Suprapubic skin (tissue), 4 donors: ENCODE data around the gene KCNJ16. TPM values are rescaled to one million over a fixed set of nuclear protein-coding genes. Genes with fewer than 3 reads are reported as not detected.

Experiments
- DNase-seq, 2 donors: peaks; one replicate each; pipeline ENCODE4 v3.0.0-alpha.2; 2019; ENCODE audit warnings: low spot score in 2 of 2
- H3K27ac ChIP-seq: fragments of 200-600 bp; sonication (generic); one replicate; pipeline ENCODE4 v1.5.1; 2019
- H3K27me3 ChIP-seq: fragments of 200-600 bp; sonication (generic); one replicate; pipeline ENCODE4 v1.5.1; 2019
- H3K36me3 ChIP-seq: fragments of 200-600 bp; sonication (generic); one replicate; pipeline ENCODE4 v1.5.1; 2019
- H3K4me1 ChIP-seq: fragments of 200-600 bp; sonication (generic); one replicate; pipeline ENCODE4 v1.5.1; 2019
- H3K4me3 ChIP-seq: fragments of 200-600 bp; sonication (generic); one replicate; pipeline ENCODE4 v1.5.1; 2019; ENCODE audit warnings: mild to moderate bottlenecking
- H3K9me3 ChIP-seq: fragments of 200-600 bp; sonication (generic); one replicate; pipeline ENCODE4 v1.5.1; 2019
- EP300 ChIP-seq: sonication (generic); formaldehyde crosslinking; IDR thresholded peaks from one replicate; pipeline ENCODE4 v1.6.1; 2017; ENCODE audit warnings: antibody characterized with exemption
- POLR2A ChIP-seq, 2 donors: fragments of 450-650 bp; IDR thresholded peaks; one replicate each; pipeline ENCODE4 v1.6.1; 2017; ENCODE audit warnings: antibody characterized with exemption in 2 of 2, mild to moderate bottlenecking in 2 of 2, moderate library complexity in 2 of 2
- POLR2AphosphoS5 ChIP-seq, 3 donors: sonication (generic); formaldehyde crosslinking; IDR thresholded peaks; one replicate each; pipeline ENCODE4 v1.6.1; 2017; ENCODE audit warnings: antibody characterized with exemption in 3 of 3
- whole genome bisulfite sequencing: methylation state at CpG from one replicate; pipeline ENCODE4 v1.1.5; 2018; 5-methylcytosine and 5-hydroxymethylcytosine counted together
- total RNA-seq, 4 donors: library from RNA; depleted of rRNA; stranded (reverse); fragments of >200 nt; gene quantifications; one replicate each; pipeline ENCODE4 v1.1.0, GENCODE V29; 2016
- TF ChIP-seq, protein P1 (sequence below), 2 donors: fragments of 200-600 bp in 1 of 2; fragments of 450-650 bp in 1 of 2; sonication (generic) in 1 of 2; IDR thresholded peaks; one replicate each; pipeline ENCODE4 v1.5.1; 2016 to 2019; ENCODE audit warnings: antibody characterized with exemption in 2 of 2, mild to moderate bottlenecking in 1 of 2, moderate library complexity in 1 of 2

KCNJ16 gene
- total RNA-seq, 4 donors from 2014 or later: not detected

DNA sequence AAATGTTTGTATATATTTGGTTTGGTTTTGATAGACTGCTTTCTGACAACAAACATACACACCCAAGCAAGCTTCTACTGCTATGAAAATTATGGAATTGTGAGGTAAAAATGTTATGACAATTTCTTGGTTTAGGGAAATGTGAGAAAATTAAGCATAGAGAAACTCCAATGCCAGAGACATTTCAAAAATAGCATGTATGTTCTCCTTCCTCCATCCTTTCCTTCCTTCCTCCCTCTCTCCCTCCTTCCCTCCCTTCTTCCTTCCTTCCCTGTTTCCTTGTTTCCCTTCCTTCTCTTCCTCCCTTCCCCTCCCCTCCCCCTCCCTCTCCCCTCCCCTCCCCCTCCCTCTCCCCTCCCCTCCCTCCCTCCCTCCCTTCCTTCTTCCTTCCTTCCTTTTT lies 109.2 kb downstream of the KCNJ16 start:
- H3K27me3 ChIP-seq: no peaks in the 10 kb centered on the region
- H3K36me3 ChIP-seq: no peaks in the 10 kb centered on the region
- peaks cover 25% of the 10 kb centered on the region for H3K4me1 ChIP-seq
- H3K27ac ChIP-seq: no peak overlapping the region
- no peak for DNase-seq
- H3K9me3 ChIP-seq: no peaks in the 10 kb centered on the region
- no peak overlapping the region for H3K4me3 ChIP-seq
- TF ChIP-seq, protein P1, sequence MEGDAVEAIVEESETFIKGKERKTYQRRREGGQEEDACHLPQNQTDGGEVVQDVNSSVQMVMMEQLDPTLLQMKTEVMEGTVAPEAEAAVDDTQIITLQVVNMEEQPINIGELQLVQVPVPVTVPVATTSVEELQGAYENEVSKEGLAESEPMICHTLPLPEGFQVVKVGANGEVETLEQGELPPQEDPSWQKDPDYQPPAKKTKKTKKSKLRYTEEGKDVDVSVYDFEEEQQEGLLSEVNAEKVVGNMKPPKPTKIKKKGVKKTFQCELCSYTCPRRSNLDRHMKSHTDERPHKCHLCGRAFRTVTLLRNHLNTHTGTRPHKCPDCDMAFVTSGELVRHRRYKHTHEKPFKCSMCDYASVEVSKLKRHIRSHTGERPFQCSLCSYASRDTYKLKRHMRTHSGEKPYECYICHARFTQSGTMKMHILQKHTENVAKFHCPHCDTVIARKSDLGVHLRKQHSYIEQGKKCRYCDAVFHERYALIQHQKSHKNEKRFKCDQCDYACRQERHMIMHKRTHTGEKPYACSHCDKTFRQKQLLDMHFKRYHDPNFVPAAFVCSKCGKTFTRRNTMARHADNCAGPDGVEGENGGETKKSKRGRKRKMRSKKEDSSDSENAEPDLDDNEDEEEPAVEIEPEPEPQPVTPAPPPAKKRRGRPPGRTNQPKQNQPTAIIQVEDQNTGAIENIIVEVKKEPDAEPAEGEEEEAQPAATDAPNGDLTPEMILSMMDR (IDR thresholded peaks at IDR 0.05): no peak
- TF ChIP-seq POLR2A (IDR thresholded peaks at IDR 0.05) (no peak), POLR2AphosphoS5 (IDR thresholded peaks at IDR 0.05) (no peak), EP300 (no peak)

DNA sequence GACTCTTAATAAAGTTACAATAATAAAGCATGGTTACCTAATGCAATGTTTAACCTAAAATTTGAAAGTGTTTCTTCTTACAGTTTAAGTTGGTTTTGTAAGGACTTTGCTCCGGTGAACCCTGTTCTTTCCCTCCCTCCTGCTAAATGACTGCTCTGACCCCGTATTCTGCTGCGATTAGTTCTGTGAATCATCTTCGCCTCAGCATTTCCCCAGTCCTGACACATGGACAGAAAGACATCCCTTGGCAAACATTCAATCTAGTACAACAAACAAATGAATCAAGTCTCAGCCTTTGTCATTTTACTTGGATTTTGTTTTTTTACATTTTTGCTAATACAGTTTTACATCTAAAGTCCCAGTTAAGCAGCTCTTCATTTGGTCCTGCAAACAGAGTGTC lies 109.7 kb downstream of the KCNJ16 start:
- H3K4me3 ChIP-seq: no peak overlapping the region
- H3K4me1 ChIP-seq: peaks cover 25% of the 10 kb centered on the region
- 51% methylated on average over 4 of the region's 4 CpGs for WGBS
- TF ChIP-seq POLR2AphosphoS5 (IDR thresholded peaks at IDR 0.05) (no peak), EP300 (no peak), POLR2A (IDR thresholded peaks at IDR 0.05) (no peak)
- TF ChIP-seq, protein P1 (IDR thresholded peaks at IDR 0.05): no peak
- no peaks in the 10 kb centered on the region for H3K27me3 ChIP-seq
- H3K27ac ChIP-seq: no peak overlapping the region
- no peaks in the 10 kb centered on the region for H3K36me3 ChIP-seq
- H3K9me3 ChIP-seq: no peaks in the 10 kb centered on the region
- no peak for DNase-seq

Other genes with a start within 250 kb of the KCNJ16 start
- 10 to 100 TPM in 1 of 4 donors, 1 to 10 TPM in 3; 5.5 to 15.7 (median 7.9) TPM for gene KCNJ2, start 94.3 kb downstream of the KCNJ16 start, total RNA-seq